MG63 (cell line): ENCODE data around the gene RPL13. TPM values are rescaled to one million over a fixed set of nuclear protein-coding genes. Genes with fewer than 3 reads are reported as not detected.
"Not testable (repeated sequence)": the region's sequence is repeated elsewhere in the genome, so short reads cannot be mapped to it uniquely, and the experiment has no call there.

Source experiments
- DNase-seq: peaks from one replicate; pipeline ENCODE4 v3.0.0-alpha.2; 2020
- H3K27me3 ChIP-seq: fragments of 250-450 bp; sonication (Bioruptor Pico); 2 replicates; pipeline ENCODE4 v1.5.1; 2020; ENCODE audit warnings: mild to moderate bottlenecking, moderate library complexity
- H3K36me3 ChIP-seq: fragments of 250-450 bp; sonication (Bioruptor Pico); 2 replicates; pipeline ENCODE4 v1.5.1; 2020; ENCODE audit warnings: mild to moderate bottlenecking, moderate library complexity
- H3K4me3 ChIP-seq: fragments of 250-450 bp; sonication (Bioruptor Pico); 2 replicates; pipeline ENCODE4 v1.5.1; 2020; ENCODE audit warnings: mild to moderate bottlenecking, moderate library complexity
- H3K9me3 ChIP-seq: fragments of 250-450 bp; sonication (Bioruptor Pico); 2 replicates; pipeline ENCODE4 v1.5.1; 2020; ENCODE audit warnings: mild to moderate bottlenecking, moderate library complexity
- total RNA-seq: library from RNA; depleted of rRNA; stranded (reverse); fragments of >200 nt; shearing (Covaris generic); gene quantifications from 2 replicates; pipeline ENCODE4 v1.2.3, GENCODE V29; 2014; ENCODE audit warnings: low replicate concordance

RPL13 gene
- total RNA-seq, 1 experiment from 2014 or later, result 2,555 TPM

DNA sequence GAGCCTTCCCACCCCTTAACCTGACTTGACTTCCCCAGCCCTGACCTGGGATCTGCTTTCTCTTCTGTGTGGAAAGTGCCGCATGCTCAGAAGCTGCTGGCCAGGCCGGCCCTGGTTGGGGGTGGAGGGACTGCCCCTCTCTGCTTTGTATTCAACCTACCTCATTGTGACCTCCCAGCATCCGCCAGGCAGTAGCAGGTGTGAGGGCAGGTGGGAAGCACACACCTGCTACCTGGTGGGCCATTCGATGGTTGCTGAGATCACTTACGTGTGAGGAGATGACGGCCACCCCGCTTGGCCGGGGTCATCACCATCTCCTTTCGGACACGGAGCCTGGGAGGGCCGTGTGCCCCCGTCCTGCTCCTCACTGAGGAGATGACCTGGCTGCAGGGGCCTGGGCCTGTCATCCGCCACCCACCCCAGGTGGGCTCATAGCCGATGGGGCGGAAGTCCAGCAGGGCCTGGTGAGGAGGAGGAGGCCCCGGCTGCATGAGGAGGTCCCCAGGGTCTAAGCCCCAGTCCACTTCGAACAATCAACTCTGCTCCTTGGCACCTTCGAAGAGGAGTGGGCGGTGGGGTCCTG lies 22.2 kb downstream of the RPL13 start:
- no peak for DNase-seq
- no peak overlapping the region for H3K4me3 ChIP-seq
- no peaks in the 10 kb centered on the region for H3K9me3 ChIP-seq
- no peaks in the 10 kb centered on the region for H3K27me3 ChIP-seq
- H3K36me3 ChIP-seq, result peaks cover 3% of the 10 kb centered on the region

DNA sequence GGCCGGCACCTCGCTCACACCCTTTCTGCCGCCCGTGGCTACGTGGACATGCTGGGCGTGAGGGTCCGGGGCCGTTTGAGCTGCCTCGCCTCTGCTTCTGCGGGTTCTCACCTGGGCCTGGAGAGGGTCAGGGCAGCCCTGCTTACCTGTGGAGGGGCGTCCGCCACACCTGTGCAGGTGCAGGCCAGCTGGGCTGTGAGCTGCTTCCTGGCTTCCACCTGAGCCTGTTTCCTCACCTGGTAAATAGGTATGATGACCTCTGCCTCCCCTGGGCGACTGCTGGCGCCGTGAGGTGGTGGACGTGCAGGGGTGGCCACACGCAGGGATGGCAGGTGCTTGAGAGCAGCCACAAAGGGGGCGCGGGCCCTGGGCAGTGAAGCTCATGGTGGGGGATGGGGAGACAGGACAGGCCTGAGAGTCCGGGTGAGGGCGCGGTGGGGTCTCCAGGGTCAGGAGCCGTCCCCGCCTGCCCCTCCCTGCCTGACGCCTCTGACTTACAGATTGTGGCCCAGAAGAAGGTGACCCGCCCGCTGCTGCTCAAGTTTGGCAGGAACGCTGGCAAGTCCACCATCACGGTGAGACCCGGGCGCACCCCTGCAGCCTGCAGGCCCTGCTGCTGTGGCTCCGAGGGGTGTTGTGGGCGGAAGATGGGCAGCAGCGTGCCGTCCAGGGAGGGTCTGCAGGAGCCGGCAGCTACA lies 22.9 kb downstream of the RPL13 start:
- Histone ChIP-seq H3K36me3 (peaks cover 3% of the 10 kb centered on the region), H3K4me3 (no peak overlapping the region), H3K9me3 (no peaks in the 10 kb centered on the region), H3K27me3 (no peaks in the 10 kb centered on the region)
- DNase-seq, result no peak

DNA sequence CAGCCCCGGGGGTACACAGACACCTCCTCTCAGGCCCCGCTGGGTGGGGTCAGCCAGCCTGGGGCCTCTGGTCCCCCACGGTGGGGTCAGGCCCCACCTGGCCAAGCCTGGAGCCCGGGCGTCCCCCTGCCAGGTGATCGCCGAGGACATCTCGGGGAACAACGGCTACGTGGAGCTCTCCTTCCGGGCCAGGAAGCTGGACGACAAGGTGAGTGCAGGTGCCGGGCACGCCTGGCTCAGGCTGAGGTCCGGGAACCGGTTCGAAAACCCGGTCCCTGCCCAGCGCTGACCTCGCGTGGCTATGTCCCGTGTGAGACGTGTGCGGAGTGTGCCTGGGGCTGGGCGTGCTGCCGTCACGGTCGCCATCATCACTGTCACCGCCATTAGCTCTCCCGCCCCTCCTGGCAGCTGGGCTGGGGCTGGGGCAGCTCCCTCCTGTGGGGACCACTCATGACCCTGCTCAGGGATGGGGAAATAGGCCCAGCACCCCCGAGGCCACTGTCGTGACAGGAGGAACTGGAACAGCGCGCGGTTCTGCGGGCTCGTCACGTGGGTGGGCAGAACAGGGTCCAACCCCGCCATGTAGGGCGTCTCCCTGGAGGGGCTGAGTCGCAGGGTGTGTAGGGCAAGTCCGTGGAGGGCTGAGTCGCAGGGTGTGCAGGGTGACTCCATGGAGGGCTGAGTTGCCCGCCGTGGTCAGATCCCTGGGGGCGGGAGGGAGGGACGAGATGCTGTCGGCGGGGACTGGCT lies 23.6 kb downstream of the RPL13 start:
- Histone ChIP-seq H3K9me3 (no peaks in the 10 kb centered on the region), H3K4me3 (no peak overlapping the region), H3K36me3 (peaks cover 3% of the 10 kb centered on the region), H3K27me3 (no peaks in the 10 kb centered on the region)
- DNase-seq, result no peak

DNA sequence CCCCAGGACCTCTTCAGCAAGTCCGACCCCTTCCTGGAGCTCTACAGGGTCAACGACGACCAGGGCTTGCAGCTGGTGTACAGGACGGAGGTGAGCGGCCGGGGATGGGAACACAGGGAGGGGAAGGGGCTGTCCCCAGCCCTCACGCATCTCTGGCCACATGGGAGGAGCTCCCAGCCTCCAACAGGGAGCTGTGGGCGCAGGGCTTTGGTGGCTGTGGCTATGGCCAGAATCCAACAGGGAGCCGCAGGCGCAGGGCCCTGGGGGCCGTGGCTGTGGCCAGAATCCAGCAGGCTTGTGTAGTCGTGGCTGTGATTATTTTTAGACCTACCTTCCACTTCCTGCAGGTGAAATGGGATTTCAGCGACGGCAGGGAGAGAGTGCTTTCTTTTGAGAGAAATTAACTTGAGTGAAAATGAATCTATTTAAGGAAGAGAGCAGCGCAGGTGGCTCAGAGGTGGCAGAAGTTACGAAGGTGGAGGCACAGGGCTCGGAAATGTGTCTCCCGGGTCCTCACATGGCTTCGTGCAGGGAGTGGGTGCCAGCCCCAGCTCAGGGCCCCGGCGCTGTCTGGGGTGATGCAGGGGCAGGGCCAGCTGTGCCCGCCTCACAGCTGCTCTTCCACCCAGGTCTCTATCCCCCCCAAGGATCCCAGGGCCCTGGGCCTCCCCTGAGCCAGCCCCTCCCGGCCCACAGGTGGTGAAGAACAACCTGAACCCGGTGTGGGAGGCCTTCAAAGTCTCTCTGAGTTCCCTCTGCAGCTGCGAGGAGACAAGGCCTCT lies 24.5 kb downstream of the RPL13 start:
- no peak for DNase-seq
- H3K36me3 ChIP-seq, result peaks cover 3% of the 10 kb centered on the region; the same call in 1 of the 2 replicates
- H3K27me3 ChIP-seq, result no peaks in the 10 kb centered on the region
- no peaks in the 10 kb centered on the region for H3K9me3 ChIP-seq
- H3K4me3 ChIP-seq, result no peak overlapping the region

DNA sequence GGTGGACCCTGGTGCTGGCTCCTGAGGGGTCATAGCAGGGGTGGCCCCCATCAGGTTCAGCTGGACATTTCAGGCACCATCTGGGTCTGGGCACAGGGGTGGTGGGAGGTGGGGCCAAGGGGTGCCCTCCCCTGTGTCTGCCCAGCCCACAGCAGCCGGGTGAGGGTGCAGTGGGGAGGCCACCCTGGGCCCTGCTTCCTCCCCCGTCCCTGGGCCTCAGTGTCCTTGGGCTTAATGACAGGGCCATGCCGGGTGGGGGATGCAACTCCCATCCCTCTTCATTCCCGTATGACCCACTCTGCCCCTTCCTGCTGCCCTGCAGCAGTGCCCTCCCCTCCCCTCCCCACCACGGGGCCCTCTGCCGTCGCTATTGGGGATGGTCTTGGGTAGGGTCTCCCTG lies 25.7 kb downstream of the RPL13 start:
- Histone ChIP-seq H3K9me3 (no peaks in the 10 kb centered on the region), H3K27me3 (no peaks in the 10 kb centered on the region), H3K36me3 (peaks cover 3% of the 10 kb centered on the region; the same call in 1 of the 2 replicates), H3K4me3 (no peak overlapping the region)
- no peak for DNase-seq

DNA sequence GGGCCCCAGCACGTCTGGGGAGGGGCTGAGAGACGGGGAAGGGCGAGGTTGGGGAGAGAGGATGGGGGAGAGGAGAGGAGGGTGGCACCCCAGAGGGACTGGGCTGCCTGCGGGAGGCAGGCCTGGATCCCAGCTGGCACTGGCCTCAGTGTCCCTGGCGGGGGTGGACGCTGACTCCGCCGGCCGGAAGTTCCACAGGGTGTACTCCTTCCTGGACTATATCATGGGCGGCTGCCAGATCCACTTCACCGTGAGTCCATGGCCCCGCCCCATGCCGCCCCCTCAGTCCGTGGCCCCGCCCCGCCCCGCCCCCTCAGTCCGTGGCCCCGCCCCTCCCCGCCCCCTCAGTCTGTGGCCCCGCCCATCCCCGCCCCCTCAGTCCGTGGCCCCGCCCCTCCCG lies 26.4 kb downstream of the RPL13 start:
- Histone ChIP-seq H3K27me3 (no peaks in the 10 kb centered on the region), H3K9me3 (no peaks in the 10 kb centered on the region), H3K36me3 (peaks cover 3% of the 10 kb centered on the region; the same call in 1 of the 2 replicates), H3K4me3 (no peak overlapping the region)
- no peak for DNase-seq

DNA sequence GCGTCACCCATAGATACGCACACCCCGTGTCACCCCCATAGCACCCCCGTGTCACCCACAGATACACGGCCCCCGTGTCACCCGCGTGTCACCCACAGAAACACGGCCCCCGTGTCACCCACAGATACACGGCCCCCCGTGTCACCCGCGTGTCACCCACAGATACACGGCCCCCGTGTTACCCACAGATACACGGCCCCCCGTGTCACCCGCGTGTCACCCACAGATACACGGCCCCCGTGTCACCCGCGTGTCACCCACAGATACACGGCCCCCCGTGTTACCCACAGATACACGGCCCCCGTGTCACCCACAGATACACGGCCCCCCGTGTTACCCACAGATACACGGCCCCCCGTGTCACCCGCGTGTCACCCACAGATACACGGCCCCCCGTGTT lies 27.2 kb downstream of the RPL13 start:
- not testable (repeated sequence) for H3K27me3 ChIP-seq, H3K9me3 ChIP-seq, H3K4me3 ChIP-seq, H3K36me3 ChIP-seq, DNase-seq

DNA sequence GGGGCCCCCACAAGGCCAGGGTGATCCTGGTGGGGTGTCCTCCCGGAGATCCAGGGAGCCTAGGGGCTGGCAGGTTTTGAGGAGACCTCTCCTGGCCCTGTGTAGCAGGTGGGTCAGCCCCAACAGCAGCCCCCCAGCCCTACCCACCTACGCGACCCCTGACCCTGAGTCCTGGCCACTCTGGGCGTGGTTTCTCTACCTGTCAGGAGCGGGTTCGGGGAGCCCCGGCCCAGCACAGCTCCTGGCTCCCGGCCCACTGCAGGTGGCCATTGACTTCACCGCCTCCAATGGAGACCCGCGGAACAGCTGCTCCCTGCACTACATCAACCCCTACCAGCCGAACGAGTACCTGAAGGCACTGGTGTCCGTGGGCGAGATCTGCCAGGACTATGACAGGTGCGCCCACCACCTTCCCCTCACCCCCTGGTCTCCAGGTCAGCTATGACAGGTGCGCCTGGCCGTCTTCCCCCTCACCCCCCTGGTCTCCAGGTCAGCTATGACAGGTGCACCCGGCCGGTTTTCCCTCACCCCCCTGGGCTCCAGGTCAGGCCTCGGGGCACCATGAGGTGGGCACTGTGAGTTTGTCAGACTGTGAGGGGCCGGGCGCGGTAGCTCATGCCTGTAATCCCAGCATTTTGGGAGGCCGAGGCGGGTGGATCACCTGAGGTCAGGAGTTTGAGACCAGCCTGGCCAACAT lies 28.1 kb downstream of the RPL13 start:
- Histone ChIP-seq H3K27me3 (no peaks in the 10 kb centered on the region), H3K36me3 (peaks cover 3% of the 10 kb centered on the region; the same call in 1 of the 2 replicates), H3K9me3 (no peaks in the 10 kb centered on the region), H3K4me3 (no peak overlapping the region)
- no peak for DNase-seq

DNA sequence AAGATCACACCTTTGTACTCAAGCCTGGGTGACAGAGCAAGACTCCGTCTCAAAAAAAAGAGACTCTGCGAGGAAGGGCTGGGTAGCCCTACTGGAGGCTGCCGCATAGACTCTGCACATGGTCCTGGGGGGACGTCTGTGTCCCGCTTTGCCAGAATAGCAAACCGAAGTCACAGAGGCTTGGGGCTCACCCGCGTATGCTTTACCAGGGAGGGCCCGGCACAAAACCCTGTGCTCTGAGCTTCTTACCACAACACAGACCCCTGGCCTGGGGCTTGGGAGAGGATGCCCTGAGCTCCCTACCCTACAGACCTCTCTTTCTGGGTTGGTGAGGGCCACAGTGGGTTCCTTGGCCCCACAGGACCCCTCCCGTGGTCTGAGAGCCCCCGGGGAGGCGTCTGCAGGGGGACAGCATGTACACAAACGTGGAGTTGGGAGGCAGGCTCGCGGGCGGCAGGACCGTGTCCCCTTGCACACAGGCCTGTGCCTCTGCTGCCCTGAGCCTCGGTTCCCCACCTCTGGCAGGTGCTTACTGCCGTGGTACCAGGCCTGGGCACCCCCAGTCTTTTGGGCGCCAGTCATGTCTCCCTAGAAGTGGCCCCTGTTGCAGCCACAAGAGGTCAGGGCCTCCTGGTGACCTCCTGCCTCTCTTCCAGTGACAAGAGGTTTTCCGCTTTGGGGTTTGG lies 28.9 kb downstream of the RPL13 start:
- Histone ChIP-seq H3K36me3 (peaks cover 3% of the 10 kb centered on the region; the same call in 1 of the 2 replicates), H3K9me3 (no peaks in the 10 kb centered on the region), H3K27me3 (no peaks in the 10 kb centered on the region), H3K4me3 (no peak overlapping the region)
- no peak for DNase-seq

DNA sequence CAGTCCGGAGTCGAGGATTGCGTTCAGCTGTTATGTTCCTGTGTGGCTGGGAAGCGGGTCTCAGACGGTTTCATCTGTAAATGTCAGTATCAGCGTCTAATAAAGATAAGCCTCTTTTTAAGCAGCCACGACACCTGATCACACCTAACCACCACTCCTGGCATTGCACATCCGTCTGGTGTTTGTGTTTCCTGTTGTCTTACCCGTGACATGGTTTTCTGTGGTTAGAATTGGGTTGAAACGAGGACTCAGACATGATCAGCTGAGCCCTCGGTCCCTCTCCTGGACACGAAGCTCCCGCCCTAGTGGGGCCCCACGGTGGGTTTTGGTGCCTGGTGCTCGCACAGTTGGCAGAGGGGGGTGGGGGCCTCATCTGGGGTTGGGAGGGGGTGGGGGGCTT lies 33.4 kb downstream of the RPL13 start:
- Histone ChIP-seq H3K27me3 (no peaks in the 10 kb centered on the region), H3K36me3 (no peaks in the 10 kb centered on the region), H3K4me3 (no peak overlapping the region), H3K9me3 (no peaks in the 10 kb centered on the region)
- no peak for DNase-seq

DNA sequence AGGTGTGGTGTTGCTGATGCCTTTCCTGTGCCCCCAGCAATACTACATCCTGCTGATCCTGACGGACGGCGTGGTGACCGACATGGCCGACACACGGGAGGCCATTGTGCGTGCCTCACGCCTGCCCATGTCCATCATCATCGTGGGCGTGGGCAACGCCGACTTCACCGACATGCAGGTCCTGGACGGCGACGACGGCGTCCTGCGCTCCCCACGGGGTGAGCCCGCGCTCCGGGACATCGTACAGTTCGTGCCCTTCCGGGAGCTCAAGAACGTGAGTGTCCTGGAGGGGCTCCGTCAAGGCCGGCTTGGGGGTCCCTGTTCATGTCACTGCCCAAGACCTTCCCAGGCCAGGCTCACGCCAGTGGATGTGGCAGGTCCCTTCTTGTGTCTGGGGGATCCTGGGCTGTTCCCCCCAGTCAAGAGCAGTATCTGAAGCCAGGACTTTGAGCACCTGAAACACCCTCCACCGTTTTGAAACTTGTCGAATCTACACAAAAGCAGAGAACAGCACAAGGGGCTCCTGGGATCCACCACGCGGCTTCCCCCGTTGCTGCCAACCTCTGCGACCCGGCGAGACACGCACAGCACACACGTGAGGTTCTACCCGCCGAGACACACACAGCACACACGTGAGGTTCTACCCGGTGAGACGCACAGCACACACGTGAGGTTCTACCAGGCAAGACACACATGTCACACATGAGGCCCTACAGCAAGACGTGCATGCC lies 35.0 kb downstream of the RPL13 start:
- H3K9me3 ChIP-seq, result no peaks in the 10 kb centered on the region
- no peaks in the 10 kb centered on the region for H3K36me3 ChIP-seq
- no peaks in the 10 kb centered on the region for H3K27me3 ChIP-seq
- DNase-seq, result no peak
- H3K4me3 ChIP-seq, result no peak overlapping the region

DNA sequence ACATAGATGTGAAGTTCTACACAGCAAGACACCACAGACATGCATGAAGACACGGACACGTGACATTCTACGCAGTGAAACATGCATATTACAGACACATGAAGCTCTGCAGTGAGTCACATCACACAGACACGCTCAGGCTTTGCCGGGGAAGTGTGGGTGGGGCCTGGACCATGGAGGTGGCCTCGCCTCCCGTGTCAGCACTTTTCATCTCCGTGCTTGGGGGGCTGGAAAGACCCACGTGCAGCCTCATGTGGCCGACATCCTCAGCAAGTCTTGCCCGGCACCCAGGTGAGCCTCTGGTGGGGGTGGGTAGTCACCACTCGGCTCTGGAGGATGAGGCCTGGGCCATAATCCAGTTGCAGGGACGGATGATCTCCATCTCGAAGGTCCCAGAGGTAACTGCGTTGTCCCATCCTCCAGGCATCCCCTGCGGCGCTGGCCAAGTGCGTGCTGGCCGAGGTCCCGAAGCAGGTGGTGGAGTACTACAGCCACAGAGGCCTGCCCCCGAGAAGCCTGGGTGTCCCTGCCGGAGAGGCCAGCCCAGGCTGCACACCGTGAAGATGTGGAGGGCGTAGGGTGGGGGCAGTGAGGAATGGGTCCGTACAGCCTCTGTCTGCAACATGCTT lies 35.7 kb downstream of the RPL13 start:
- Histone ChIP-seq H3K36me3 (no peaks in the 10 kb centered on the region), H3K9me3 (no peaks in the 10 kb centered on the region), H3K4me3 (no peak overlapping the region), H3K27me3 (no peaks in the 10 kb centered on the region)
- DNase-seq, result no peak

DNA sequence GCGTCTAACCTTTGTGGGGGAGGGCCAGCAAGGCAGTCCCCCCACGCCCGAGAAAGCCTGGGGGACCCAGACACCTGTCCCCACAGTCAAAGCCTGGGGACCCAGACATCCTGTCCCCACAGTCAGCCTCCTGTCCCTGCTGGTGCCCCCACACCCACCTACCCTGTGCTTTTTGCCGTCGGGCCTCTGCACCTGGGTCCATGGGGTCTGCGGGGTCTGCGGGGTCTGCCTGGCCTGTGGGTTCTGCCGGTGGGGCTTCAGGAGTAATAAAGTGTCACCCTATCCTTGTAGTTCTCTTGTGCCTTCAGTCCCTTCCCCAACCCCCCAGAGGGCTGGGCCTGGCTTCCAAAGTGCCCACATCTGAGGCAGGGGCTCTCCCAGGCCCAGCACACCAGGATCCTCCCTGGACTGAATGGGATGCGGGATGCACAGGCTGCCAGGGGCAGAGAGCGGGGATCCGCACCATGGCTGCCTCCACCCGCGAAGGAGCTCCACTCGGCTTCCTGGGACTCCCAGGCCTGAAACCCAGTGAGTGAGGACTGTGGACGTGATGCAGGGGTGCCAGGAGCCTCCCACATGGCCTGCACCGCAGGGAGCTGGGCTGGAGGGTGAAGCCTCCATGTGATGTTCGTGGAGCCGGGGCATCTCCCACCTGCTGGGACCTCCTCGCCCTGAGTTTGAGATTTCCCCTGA lies 36.6 kb downstream of the RPL13 start:
- Histone ChIP-seq H3K4me3 (no peak overlapping the region), H3K9me3 (no peaks in the 10 kb centered on the region), H3K27me3 (no peaks in the 10 kb centered on the region), H3K36me3 (no peaks in the 10 kb centered on the region)
- peak; percentile 32 for DNase-seq

DNA sequence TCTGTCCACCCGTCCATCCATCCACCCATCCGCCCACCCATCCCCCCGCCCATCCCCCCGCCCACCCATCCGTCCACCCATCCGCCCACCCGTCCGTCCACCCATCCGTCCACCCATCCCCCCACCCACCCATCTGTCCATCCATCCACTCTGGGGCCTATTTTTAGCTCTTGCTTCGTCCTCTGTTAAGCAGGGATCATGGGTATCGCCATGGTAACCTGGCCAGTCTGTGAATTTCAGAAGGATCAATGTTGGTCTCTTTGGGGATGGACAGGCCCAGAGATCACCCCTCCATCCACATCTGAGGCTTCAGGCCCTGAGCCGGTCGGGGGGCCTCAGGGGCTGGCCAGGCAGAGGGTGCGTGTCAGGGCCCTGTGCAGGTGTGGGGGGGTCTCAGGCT lies 37.7 kb downstream of the RPL13 start:
- Histone ChIP-seq H3K4me3 (no peak overlapping the region), H3K27me3 (no peaks in the 10 kb centered on the region), H3K36me3 (no peaks in the 10 kb centered on the region), H3K9me3 (no peaks in the 10 kb centered on the region)
- DNase-seq, result peak; percentile 27
